ENCODE measurements around the gene MICA.
"Not testable (repeated sequence)": the region's sequence is repeated elsewhere in the genome, so short reads cannot be mapped to it uniquely, and the experiment has no call there.

GRCh38 chr6:31388916-31389801 lies 14.2 kb upstream of the MICA start:
- TF ChIP-seq CTCF (IDR thresholded peaks at IDR 0.05); POLR2A (IDR thresholded peaks at IDR 0.05); POLR2AphosphoS5 (IDR thresholded peaks at IDR 0.05; ENCODE audit: insufficient read depth in 1 of 2, low read depth in 1 of 2): not testable (repeated sequence)
